D341Med (cell line): ENCODE results near the gene NEK7.

Experiments
- DNase-seq: peaks from one replicate; pipeline ENCODE4 v3.0.0; 2012; ENCODE audit warnings: low spot score

Gene NEK7

GRCh38 chr1:198352975-198353695, 196.3 kb downstream of the NEK7 start:
- DNase-seq = no peak

GRCh38 chr1:198357937-198358336, 201.1 kb downstream of the NEK7 start:
- DNase-seq = no peak

GRCh38 chr1:198359024-198359653, 202.3 kb downstream of the NEK7 start:
- DNase-seq = no peak

GRCh38 chr1:198360208-198360729, 203.5 kb downstream of the NEK7 start:
- no peak for DNase-seq

GRCh38 chr1:198361237-198361767, 204.5 kb downstream of the NEK7 start:
- no peak for DNase-seq

GRCh38 chr1:198363625-198364151, 206.9 kb downstream of the NEK7 start:
- DNase-seq = no peak

- DNase-seq = no peak
Observed at GRCh38 chr1:198364471-198364870, 207.7 kb downstream of the NEK7 start.

GRCh38 chr1:198367296-198367695, 210.5 kb downstream of the NEK7 start:
- DNase-seq = no peak

- DNase-seq = no peak
Observed at GRCh38 chr1:198370996-198371395, 214.2 kb downstream of the NEK7 start.
